ELF-1 (cell line): ENCODE data around the gene MCTS1.
A peak's percentile ranks its signal among the peaks of the same experiment; 100 is the strongest.
"Not testable (repeated sequence)": the region's sequence is repeated elsewhere in the genome, so short reads cannot be mapped to it uniquely, and the experiment has no call there.

Source experiments
- DNase-seq: peaks from one replicate; pipeline ENCODE4 v3.0.0-alpha.2; 2016; ENCODE audit warnings: low read depth, low spot score

Gene MCTS1

DNA sequence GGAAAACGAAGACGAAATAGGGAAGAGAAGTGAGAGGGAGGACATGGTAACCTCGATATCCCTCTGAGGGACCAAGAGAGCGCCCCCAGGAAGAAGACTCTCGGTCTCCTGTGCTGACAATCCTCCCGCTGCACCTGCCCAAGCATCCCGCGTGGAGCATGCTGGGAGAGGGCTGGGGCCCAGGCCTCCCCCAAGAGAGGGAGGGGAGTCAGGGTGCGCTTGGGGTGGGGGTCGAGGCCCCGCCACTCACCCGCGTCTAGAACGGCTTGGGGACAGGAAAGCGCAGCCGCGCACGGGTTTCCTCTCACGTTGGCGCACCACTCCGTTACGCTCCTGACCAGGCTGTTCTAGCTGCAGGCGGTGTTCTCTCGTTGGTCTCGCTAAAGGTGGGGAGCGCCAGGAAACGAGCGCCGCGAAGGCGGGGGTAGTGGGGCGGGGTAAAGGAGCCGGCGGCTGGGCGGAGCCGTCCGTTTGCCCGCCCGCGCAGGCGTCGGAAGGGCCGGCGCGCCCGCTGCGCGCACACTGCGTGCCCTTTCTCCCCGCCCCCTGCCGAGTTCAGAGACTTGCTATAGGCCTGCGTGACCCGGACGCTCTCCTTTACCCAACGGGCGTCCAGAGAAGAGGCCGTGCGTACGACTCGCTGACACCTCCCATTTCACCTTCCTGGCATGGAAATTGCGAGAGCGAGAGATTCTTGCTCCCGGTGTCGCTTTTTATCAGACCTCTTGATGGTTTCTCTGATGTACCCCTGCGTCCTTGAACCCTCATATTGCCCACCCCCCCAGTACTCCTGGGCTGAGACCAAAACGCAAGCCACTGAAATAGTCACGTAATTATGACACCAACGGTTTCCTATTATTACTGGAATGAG is 26.0 kb downstream of the MCTS1 start, which contains the start of gene C1GALT1C1:
C1GALT1C1 (minus strand) TSS at position 388 of the 871 bp plus-strand sequence. CDS start 2,888 bp downstream, outside the sequence.
- DNase-seq = peak; percentile 98

DNA sequence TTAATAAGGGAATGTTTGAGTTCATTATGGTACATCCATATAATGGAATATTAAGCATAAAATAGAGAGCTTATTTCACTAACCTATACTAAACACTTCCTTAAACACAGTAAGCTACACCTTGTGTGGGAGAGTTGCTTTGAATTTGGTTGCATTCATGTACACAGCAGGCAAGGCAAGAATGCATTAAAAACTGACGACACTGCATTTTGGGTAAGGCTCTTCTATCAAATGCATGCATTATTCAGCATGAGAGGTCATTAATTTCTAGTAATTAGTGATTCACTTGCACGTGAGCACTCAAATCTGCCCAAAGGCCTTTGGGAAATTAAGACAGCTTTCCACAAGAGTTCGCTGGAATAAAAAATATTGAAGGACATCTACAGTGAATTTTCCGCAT is 34.7 kb downstream of the MCTS1 start:
- DNase-seq = no peak

DNA sequence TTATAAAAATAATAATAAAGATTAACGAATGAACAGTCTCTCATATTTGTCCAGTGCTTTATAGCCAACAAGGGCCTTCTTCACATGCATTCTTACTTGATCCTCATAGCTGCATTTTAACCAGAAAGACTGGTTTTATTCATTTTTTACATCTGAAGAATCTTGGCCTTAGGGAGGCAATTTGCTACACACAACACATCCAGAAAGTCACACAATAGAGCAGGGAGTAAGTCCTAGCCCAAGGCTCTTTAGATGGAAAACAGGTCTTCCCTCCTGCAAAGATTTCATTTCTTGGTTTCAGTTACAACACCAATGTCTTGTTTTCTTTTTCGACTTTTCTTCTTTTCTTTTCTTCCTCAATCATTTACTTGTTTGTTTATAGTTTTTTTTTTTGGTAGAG is 39.0 kb downstream of the MCTS1 start:
- DNase-seq = peak; percentile 63

DNA sequence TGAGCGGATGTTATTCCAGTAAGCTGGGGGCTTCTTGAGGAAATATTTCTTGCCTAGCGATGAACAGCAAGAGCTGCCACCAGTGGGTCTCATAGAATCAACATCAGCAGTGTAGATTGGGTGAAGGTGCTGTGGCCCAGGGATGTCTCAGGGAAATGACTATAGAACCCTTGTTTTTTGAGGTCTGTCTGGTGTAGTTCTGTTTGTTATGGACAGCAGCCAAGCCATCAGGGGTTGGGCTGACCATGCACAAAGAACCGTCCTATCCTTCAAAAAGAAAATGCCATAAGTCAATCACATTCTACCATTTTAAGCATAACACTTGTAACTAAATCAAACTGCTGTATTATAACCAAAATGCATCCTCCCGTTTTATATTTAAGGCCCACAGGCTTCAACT is 43.2 kb downstream of the MCTS1 start:
- DNase-seq = no peak

DNA sequence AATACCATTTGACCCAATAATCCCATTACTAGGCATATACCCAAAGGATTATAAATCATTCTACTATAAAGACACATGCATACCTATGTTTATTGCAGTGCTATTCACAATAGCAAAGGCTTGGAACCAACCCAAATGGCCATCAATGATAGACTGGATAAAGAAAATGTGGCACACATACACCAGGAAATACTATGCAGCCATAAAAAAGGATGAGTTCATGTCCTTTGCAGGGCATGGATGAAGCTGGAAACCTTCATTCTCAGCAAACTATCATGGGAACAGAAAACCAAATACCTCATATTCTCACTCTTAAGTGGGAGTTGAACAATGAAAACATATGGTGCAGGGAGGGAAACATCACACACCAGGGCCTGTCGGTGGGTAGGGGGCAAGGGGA is 48.4 kb downstream of the MCTS1 start:
- DNase-seq = not testable (repeated sequence)

DNA sequence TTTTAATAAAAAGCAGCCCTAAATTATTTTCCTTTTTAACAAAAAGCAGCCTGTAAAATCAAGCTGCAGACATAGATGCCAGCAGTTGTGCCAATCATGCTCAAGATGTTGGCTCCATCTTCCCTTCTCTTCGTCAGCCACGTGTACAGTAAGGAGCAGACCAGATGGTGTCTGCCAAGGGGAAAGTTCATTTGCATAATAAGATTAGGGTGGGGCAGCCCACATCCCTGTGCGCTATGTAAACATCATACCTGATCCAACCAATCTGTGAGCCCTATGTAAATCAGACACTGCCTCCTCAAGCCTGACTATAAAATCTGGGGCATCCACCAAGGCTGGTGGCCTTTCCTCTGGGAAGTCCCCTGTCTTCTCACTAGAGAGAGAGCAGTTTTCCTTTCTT is 49.1 kb downstream of the MCTS1 start:
- DNase-seq = peak; percentile 17

DNA sequence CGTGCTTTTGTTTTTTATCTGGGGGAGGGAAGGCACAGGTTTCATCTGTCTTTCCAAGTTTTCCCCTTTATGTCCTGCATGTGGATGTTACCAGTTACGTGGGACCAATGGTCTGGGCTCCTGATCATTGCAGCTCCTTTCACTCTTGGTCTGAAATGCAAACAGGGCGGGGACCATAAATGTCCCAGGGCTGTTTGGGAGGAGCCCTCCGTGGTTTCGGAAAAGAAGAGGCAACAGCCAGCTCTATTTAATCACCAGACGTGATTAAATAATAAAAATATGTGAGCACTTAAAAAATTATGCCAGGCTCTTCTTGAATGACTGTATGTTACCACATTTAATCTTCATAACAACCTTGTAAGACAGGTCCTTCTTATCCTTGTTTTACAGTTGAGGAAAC is 56.7 kb downstream of the MCTS1 start:
- DNase-seq = peak; percentile 35
